HL-60 (cell line): ENCODE data around the gene IRAK3.

Experiments
- DNase-seq, 2 experiments: peaks; one replicate each; pipeline ENCODE4 v3.0.0-alpha.2; 2010 to 2020; ENCODE audit warnings: low read depth in 1 of 2, low spot score in 1 of 2
- H3K27ac ChIP-seq: fragments of 250-450 bp; sonication (Bioruptor Pico); replicated peaks from 2 replicates; pipeline ENCODE4 v1.5.1; 2020; ENCODE audit warnings: mild to moderate bottlenecking, moderate library complexity
- H3K27me3 ChIP-seq: fragments of 250-450 bp; sonication (Bioruptor Pico); 2 replicates; pipeline ENCODE4 v1.5.1; 2021; ENCODE audit warnings: mild to moderate bottlenecking, moderate library complexity; ENCODE audit not compliant: insufficient read depth, poor library complexity, severe bottlenecking
- H3K4me3 ChIP-seq: replicated peaks from 2 replicates; pipeline ENCODE4 v1.5.1; 2011; ENCODE audit warnings: mild to moderate bottlenecking, control low read depth, low read length; ENCODE audit not compliant: insufficient read depth
- GABPA ChIP-seq: IDR thresholded peaks from 2 replicates; pipeline ENCODE4 v1.6.1; 2012; ENCODE audit warnings: low read depth
- POLR2AphosphoS5 ChIP-seq: IDR thresholded peaks from 2 replicates; pipeline ENCODE4 v1.6.1; 2012; ENCODE audit warnings: low read depth
- SPI1 ChIP-seq: IDR thresholded peaks from 2 replicates; pipeline ENCODE4 v1.6.1; 2012; ENCODE audit warnings: low read depth, mild to moderate bottlenecking, borderline replicate concordance
- TF ChIP-seq, protein P1 (sequence below): IDR thresholded peaks from 2 replicates; pipeline ENCODE4 v1.6.1; 2012; ENCODE audit warnings: low read depth; ENCODE audit not compliant: insufficient replicate concordance
- TF ChIP-seq, protein P2 (sequence below): IDR thresholded peaks from one replicate; pipeline ENCODE4 v1.5.1; 2011; ENCODE audit warnings: low read length, control low read depth, inconsistent platforms; ENCODE audit not compliant: insufficient read depth

Gene IRAK3

DNA sequence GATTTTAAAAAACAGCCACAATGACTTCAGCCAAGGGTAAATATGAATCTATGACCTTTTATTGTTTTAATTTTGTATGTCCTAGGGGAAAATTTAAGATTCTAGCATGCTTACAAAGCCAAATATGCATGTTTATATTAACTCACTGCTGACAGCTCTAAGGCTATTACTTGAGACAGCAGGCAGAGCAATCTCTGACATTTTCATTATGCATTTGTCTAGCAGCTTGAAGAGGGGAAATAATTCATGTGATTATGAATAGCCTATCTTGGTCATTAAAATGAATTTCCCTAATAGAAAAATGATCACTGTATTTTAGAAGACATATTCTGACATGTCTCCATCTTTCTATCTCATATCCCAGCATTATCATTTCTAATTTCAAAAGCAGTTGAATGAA, 66.7 kb downstream of the IRAK3 start:
- Histone ChIP-seq H3K4me3 (no peak overlapping the region), H3K27me3 (no peaks in the 10 kb centered on the region), H3K27ac (no peak overlapping the region)
- TF ChIP-seq POLR2AphosphoS5 (no peak), SPI1 (no peak), GABPA (no peak)
- TF ChIP-seq, protein P1, sequence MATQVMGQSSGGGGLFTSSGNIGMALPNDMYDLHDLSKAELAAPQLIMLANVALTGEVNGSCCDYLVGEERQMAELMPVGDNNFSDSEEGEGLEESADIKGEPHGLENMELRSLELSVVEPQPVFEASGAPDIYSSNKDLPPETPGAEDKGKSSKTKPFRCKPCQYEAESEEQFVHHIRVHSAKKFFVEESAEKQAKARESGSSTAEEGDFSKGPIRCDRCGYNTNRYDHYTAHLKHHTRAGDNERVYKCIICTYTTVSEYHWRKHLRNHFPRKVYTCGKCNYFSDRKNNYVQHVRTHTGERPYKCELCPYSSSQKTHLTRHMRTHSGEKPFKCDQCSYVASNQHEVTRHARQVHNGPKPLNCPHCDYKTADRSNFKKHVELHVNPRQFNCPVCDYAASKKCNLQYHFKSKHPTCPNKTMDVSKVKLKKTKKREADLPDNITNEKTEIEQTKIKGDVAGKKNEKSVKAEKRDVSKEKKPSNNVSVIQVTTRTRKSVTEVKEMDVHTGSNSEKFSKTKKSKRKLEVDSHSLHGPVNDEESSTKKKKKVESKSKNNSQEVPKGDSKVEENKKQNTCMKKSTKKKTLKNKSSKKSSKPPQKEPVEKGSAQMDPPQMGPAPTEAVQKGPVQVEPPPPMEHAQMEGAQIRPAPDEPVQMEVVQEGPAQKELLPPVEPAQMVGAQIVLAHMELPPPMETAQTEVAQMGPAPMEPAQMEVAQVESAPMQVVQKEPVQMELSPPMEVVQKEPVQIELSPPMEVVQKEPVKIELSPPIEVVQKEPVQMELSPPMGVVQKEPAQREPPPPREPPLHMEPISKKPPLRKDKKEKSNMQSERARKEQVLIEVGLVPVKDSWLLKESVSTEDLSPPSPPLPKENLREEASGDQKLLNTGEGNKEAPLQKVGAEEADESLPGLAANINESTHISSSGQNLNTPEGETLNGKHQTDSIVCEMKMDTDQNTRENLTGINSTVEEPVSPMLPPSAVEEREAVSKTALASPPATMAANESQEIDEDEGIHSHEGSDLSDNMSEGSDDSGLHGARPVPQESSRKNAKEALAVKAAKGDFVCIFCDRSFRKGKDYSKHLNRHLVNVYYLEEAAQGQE: no peak
- TF ChIP-seq, protein P2, sequence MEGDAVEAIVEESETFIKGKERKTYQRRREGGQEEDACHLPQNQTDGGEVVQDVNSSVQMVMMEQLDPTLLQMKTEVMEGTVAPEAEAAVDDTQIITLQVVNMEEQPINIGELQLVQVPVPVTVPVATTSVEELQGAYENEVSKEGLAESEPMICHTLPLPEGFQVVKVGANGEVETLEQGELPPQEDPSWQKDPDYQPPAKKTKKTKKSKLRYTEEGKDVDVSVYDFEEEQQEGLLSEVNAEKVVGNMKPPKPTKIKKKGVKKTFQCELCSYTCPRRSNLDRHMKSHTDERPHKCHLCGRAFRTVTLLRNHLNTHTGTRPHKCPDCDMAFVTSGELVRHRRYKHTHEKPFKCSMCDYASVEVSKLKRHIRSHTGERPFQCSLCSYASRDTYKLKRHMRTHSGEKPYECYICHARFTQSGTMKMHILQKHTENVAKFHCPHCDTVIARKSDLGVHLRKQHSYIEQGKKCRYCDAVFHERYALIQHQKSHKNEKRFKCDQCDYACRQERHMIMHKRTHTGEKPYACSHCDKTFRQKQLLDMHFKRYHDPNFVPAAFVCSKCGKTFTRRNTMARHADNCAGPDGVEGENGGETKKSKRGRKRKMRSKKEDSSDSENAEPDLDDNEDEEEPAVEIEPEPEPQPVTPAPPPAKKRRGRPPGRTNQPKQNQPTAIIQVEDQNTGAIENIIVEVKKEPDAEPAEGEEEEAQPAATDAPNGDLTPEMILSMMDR: no peak
- no peak for DNase-seq

DNA sequence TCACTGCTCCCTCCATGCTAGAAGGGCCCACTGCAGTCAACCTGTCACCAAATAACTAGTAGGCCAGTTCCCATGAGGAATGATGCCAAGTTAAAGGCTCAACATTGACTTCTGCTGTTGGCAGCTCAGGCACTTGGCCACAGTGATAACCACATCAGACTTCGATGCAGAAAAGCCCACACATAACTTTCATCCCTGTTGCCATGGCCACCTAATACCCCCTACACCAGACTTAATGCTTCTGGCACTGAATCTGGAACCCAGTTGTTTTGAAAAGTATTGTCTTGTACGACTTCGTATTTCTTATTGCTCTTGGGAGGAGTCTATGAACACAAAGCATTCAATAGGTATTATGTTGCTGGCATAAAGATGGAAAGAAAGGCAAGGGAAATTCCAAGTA, 69.0 kb downstream of the IRAK3 start:
- Histone ChIP-seq H3K4me3 (no peak overlapping the region), H3K27ac (no peak overlapping the region), H3K27me3 (no peaks in the 10 kb centered on the region)
- DNase-seq: no peak
- TF ChIP-seq, protein P1: no peak
- TF ChIP-seq SPI1 (no peak), GABPA (no peak), POLR2AphosphoS5 (no peak)
- TF ChIP-seq, protein P2: no peak

DNA sequence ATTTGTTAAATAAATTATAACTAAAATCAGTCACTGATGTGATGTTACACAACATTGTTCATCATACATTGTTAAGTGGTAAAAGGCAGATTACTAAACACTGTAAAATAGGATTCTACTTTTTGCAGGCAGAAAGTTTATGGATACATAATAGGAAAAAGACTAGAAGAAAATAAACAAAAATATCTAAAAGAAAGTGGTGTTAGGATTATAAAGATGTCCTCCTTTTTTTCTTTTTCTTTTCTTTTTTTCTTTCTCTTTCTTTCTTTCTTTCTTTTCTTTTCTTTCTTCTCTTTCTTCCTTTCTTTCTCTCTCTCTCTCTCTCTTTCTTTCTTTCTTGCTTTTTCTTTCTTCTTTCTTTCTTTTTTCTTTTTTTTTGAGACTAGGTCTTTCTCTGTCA, 73.7 kb downstream of the IRAK3 start:
- Histone ChIP-seq H3K27me3 (no peaks in the 10 kb centered on the region), H3K27ac (no peak overlapping the region)
- no peak for TF ChIP-seq GABPA
- no peak for TF ChIP-seq POLR2AphosphoS5
- TF ChIP-seq, protein P2: no peak
- TF ChIP-seq SPI1: no peak
- TF ChIP-seq, protein P1: no peak

More for the DNA sequence above, 73.7 kb downstream of the IRAK3 start:
- no peak overlapping the region for H3K4me3 ChIP-seq
- no peak for DNase-seq
